ENCODE results near the gene GRK1. TPM values are rescaled to one million over a fixed set of nuclear protein-coding genes. Genes with fewer than 3 reads are reported as not detected.

GRK1 gene
- total RNA-seq, 1 experiment from 2014 or later, result not detected

DNA sequence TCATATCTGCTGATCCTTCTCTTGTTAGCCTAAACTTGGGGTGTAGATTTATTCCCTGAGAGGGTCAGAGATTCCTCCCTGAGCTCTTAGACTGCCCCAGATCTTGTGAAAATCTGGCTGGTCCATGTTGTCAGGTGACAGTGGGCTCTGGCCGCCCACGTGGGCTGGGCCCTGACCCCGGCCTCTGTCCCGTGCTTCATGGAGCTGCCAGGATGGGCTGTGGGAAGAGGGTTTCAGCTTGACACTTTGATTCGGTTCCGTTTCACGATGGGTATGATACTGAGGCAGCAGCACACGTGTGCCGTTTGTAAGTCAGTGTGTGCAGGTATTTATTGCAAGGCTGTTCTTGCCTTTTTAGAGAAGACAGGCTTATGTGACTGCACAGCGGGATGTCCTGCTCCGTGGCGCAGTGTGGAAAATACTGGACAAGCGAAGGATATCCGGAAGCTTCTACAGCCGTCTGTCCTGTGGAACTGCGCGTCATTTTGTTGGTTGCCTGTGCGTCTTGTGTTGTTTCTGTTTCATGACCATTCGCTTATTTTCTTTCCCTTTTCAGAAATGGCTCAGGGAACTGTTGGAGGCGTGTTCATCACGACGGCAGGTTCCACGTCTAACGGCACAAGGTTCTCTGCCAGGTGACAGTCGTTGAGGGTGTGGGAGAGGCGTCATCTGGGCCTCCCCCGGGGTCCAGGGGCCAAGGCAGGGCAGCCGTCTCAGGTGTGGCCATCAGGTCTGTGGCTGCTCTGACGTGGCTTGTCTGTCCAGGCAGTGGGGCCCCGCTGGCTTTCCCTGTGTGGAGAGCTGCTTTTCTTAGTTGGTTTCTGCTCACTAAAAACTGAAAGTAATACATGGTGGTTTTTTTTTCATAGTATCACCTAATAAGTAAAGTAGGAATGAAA lies 29.5 kb upstream of the GRK1 start:
- TF ChIP-seq, protein P1, sequence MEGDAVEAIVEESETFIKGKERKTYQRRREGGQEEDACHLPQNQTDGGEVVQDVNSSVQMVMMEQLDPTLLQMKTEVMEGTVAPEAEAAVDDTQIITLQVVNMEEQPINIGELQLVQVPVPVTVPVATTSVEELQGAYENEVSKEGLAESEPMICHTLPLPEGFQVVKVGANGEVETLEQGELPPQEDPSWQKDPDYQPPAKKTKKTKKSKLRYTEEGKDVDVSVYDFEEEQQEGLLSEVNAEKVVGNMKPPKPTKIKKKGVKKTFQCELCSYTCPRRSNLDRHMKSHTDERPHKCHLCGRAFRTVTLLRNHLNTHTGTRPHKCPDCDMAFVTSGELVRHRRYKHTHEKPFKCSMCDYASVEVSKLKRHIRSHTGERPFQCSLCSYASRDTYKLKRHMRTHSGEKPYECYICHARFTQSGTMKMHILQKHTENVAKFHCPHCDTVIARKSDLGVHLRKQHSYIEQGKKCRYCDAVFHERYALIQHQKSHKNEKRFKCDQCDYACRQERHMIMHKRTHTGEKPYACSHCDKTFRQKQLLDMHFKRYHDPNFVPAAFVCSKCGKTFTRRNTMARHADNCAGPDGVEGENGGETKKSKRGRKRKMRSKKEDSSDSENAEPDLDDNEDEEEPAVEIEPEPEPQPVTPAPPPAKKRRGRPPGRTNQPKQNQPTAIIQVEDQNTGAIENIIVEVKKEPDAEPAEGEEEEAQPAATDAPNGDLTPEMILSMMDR (IDR thresholded peaks at IDR 0.05; ENCODE audit: unreplicated experiment), result no peak
- CTCF ChIA-PET, result no interaction called here
- Mint-ChIP-seq H3K27ac (ENCODE audit: low read depth, unreplicated experiment) (no peak overlapping the region), H3K9me3 (ENCODE audit: unreplicated experiment) (peaks cover 5% of the 10 kb centered on the region), H3K27me3 (ENCODE audit: insufficient read depth, unreplicated experiment) (no peaks in the 10 kb centered on the region), H3K4me1 (ENCODE audit: insufficient read depth, unreplicated experiment) (no peaks in the 10 kb centered on the region), H3K36me3 (ENCODE audit: insufficient read depth, unreplicated experiment) (peaks cover 85% of the 10 kb centered on the region), H3K4me3 (ENCODE audit: unreplicated experiment) (no peak overlapping the region)
- POLR2A ChIA-PET, result no interaction called here
- DNase-seq (ENCODE audit: unreplicated experiment), result no peak
- intact Hi-C loops (cut with micrococcal nuclease), result no loop called here
- no TSS peak for BruUV-seq (replicated peaks)

DNA sequence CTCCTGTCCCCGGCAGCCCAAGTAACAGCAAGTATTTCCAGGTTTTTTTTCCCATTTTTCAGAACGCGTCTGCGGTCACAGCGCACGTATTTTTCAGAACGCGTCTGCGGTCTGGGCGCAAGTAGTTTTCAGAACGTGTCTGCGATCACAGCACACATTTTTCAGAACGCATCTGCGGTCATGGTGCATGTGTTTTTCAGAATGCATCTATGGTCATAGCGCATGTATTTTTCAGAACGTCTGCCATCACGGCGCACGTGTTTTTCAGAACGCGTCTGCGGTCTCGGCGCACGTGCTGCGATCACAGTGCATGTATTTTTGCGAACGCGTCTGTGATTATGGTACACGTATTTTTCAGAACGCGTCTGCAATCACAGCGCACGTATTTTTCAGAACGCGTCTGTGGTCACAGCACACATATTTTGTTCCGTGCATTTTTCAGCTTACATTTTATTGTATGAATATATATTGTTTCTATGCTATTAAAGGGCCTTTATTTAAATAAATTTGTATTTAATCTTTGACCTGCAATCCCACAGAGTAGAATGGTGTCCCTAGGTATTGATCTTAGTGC lies 28.8 kb upstream of the GRK1 start:
- TF ChIP-seq, protein P1 (IDR thresholded peaks at IDR 0.05; ENCODE audit: unreplicated experiment), result no peak
- no TSS peak for BruUV-seq (replicated peaks)
- Mint-ChIP-seq H3K27ac (ENCODE audit: low read depth, unreplicated experiment) (no peak overlapping the region), H3K9me3 (ENCODE audit: unreplicated experiment) (peaks cover 9% of the 10 kb centered on the region), H3K4me1 (ENCODE audit: insufficient read depth, unreplicated experiment) (no peaks in the 10 kb centered on the region), H3K27me3 (ENCODE audit: insufficient read depth, unreplicated experiment) (no peaks in the 10 kb centered on the region), H3K4me3 (ENCODE audit: unreplicated experiment) (no peak overlapping the region), H3K36me3 (ENCODE audit: insufficient read depth, unreplicated experiment) (peaks cover 82% of the 10 kb centered on the region)
- ChIA-PET CTCF (no interaction called here), POLR2A (no interaction called here)
- intact Hi-C loops (cut with micrococcal nuclease), result no loop called here
- DNase-seq (ENCODE audit: unreplicated experiment), result no peak

DNA sequence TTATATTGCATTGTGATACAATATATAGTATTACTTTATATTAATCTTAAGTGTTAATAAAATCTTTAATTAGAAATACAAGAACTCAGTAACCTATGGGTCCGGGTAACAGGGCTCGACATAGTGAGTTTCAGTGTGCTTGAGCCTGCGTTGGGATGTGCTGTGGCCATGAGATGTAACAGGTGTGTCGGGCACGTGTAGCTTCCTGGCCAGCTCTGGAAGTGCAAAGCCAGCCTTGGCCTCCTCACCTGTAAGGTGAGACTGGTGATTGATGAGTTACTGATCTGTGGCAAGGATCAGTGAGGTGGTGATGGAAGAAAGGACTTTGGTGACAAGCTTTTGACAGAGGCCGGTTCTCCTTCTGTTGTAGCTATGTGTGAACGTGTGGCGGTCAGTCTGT lies 28.2 kb upstream of the GRK1 start:
- POLR2A ChIA-PET, result no interaction called here
- Mint-ChIP-seq H3K4me1 (ENCODE audit: insufficient read depth, unreplicated experiment) (no peaks in the 10 kb centered on the region), H3K36me3 (ENCODE audit: insufficient read depth, unreplicated experiment) (peaks cover 76% of the 10 kb centered on the region), H3K27ac (ENCODE audit: low read depth, unreplicated experiment) (no peak overlapping the region), H3K4me3 (ENCODE audit: unreplicated experiment) (no peak overlapping the region), H3K27me3 (ENCODE audit: insufficient read depth, unreplicated experiment) (no peaks in the 10 kb centered on the region), H3K9me3 (ENCODE audit: unreplicated experiment) (peaks cover 9% of the 10 kb centered on the region)
- intact Hi-C loops (cut with micrococcal nuclease), result no loop called here
- TF ChIP-seq, protein P1 (IDR thresholded peaks at IDR 0.05; ENCODE audit: unreplicated experiment), result no peak
- DNase-seq (ENCODE audit: unreplicated experiment), result no peak
- CTCF ChIA-PET, result interaction anchor here (0.5 kb wide), 1 partner anchor 315 kb away, joined by 3 read pairs; no protein-coding TSS in a partner anchor
- BruUV-seq (replicated peaks), result no TSS peak

DNA sequence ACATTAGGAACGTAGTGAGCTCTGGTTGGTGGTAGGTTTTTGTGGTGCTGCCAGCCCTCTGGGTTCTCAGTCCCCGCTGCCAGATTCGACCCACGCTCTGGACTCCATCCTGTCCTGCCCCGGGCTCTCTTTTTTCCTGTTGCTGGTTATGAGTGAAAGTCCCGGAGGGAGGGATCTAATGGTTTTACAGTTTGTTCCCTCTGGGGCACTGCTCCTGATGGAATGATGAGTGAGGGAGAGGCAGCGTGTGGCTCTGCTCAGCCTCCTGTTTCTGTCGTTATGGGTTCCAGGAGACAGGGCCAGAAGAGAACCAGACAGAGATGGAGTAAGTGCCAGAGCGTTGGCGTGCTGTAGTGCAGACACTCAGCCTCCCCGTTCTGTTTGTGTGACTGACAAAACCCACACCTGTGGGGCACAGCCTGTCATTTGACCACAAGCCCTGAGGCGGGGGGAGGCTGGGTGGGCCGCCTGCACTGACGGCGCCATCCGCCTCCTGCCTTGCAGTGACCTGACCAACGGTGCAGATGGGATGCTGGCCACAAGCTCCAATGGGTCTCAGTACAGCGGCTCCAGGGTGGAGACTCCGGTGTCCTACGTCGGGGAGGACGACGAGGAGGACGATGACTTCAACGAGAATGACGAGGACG lies 27.3 kb upstream of the GRK1 start:
- H3K4me3 Mint-ChIP-seq (ENCODE audit: unreplicated experiment), result no peak overlapping the region
- no peak for DNase-seq (ENCODE audit: unreplicated experiment)
- H3K4me1 Mint-ChIP-seq (ENCODE audit: insufficient read depth, unreplicated experiment), result no peaks in the 10 kb centered on the region
- BruUV-seq (replicated peaks), result no TSS peak
- ChIA-PET CTCF (no interaction called here), POLR2A (interaction anchor here (0.7 kb wide), 1 partner anchor 151 kb away, joined by 3 read pairs; no protein-coding TSS in a partner anchor)
- H3K27ac Mint-ChIP-seq (ENCODE audit: low read depth, unreplicated experiment), result no peak overlapping the region
- peaks cover 9% of the 10 kb centered on the region for H3K9me3 Mint-ChIP-seq (ENCODE audit: unreplicated experiment)
- intact Hi-C loops (cut with micrococcal nuclease), result no loop called here
- H3K36me3 Mint-ChIP-seq (ENCODE audit: insufficient read depth, unreplicated experiment), result peaks cover 73% of the 10 kb centered on the region
- TF ChIP-seq, protein P1 (IDR thresholded peaks at IDR 0.05; ENCODE audit: unreplicated experiment), result no peak
- no peaks in the 10 kb centered on the region for H3K27me3 Mint-ChIP-seq (ENCODE audit: insufficient read depth, unreplicated experiment)
